HepG2 (cell line): ENCODE results near the gene FOXK2. TPM values are rescaled to one million over a fixed set of nuclear protein-coding genes. Genes with fewer than 3 reads are reported as not detected.

Experiments used
- ATAC-seq: fragments of 200-7000 bp; cut with Tn5 transposase; 3 replicates; pipeline ENCODE4 v1.9.1; 2020; ENCODE audit warnings: mild to moderate bottlenecking, moderate library complexity
- BruUV-seq: library from RNA; stranded (reverse); fragments of 400-500 nt; replicated peaks from 2 replicates; lab custom pipeline; 2021; lab: Mats Ljungman, UMichigan
- CTCF ChIA-PET: fragments of 300-600 bp; formaldehyde crosslinking; extraction: SDS; loops from one replicate; lab custom pipeline; 2021; ENCODE audit warnings: low total read pairs, inconsistent platforms, low intra/inter-chr PET ratio; lab: Yijun Ruan, JAX
- POLR2A ChIA-PET: fragments of 350-600 bp; sonication (Branson Sonifier 250); formaldehyde crosslinking; loops from one replicate; lab custom pipeline; 2020; ENCODE audit warnings: antibody characterized with exemption, inconsistent platforms; lab: Yijun Ruan, JAX
- DNase-seq: peaks from one replicate; pipeline ENCODE4 v3.0.0-alpha.2; 2015; ENCODE audit warnings: low spot score
- FAIRE-seq: peaks from 3 replicates; lab custom pipeline; 2011; peaks lifted over from hg19 to GRCh38; lab: Jason Lieb, UNC
- H2AFZ ChIP-seq: one replicate; pipeline ENCODE4 v1.6.1; 2011; ENCODE audit warnings: low read length, inconsistent platforms
- H3K27ac ChIP-seq: fragments of 300-600 bp; 3 replicates; pipeline ENCODE4 v1.8.0; 2011; ENCODE audit warnings: mixed run types, mild to moderate bottlenecking, mixed read lengths, low read length, inconsistent platforms; ENCODE audit not compliant: insufficient read depth; ENCODE audit errors: extremely low read length
- H3K27me3 ChIP-seq, 2 experiments: fragments of 200-600 bp in 1 of 2; 2 replicates in 1 of 2; 3 replicates in 1 of 2; pipeline versions ENCODE4 v1.6.0 to v1.8.0; 2011; ENCODE audit warnings: low read length in 2 of 2, mild to moderate bottlenecking in 2 of 2, moderate library complexity in 2 of 2, inconsistent platforms in 1 of 2; ENCODE audit not compliant: insufficient read depth in 2 of 2, control insufficient read depth in 1 of 2
- H3K36me3 ChIP-seq, 2 experiments: fragments of 200-600 bp in 1 of 2; replicated peaks in 1 of 2; 2 replicates in 1 of 2; 3 replicates in 1 of 2; pipeline versions ENCODE4 v1.5.1 to v1.8.0; 2011; ENCODE audit warnings: low read length in 2 of 2, inconsistent platforms in 1 of 2; ENCODE audit not compliant: insufficient read depth in 2 of 2, control insufficient read depth in 1 of 2
- H3K4me1 ChIP-seq: 2 replicates; pipeline ENCODE4 v1.5.1; 2012; ENCODE audit warnings: low read length, inconsistent platforms; ENCODE audit not compliant: insufficient read depth
- H3K4me2 ChIP-seq: 2 replicates; pipeline ENCODE4 v1.6.0; 2011; ENCODE audit warnings: low read depth, low read length, inconsistent platforms
- H3K4me3 ChIP-seq, 3 experiments: fragments of 200-600 bp in 1 of 3; sonication (generic), shearing (Covaris generic) in 1 of 3; replicated peaks in 1 of 3; 2 replicates each; pipeline ENCODE4 v1.5.1; 2011 to 2016; ENCODE audit warnings: low read length in 3 of 3, inconsistent platforms in 2 of 3, low read depth in 2 of 3, mild to moderate bottlenecking in 2 of 3, control low read depth in 1 of 3, mixed read lengths in 1 of 3; ENCODE audit not compliant: insufficient read depth in 1 of 3
- H3K79me2 ChIP-seq: one replicate; pipeline ENCODE4 v1.6.1; 2011; ENCODE audit warnings: low read length, inconsistent platforms; ENCODE audit not compliant: insufficient read depth
- H3K9ac ChIP-seq: 2 replicates; pipeline ENCODE4 v1.6.0; 2011; ENCODE audit warnings: mild to moderate bottlenecking, low read depth, low read length, inconsistent platforms; ENCODE audit not compliant: insufficient read depth
- H3K9me3 ChIP-seq: 2 replicates; pipeline ENCODE4 v1.5.1; 2012; ENCODE audit warnings: mild to moderate bottlenecking, low read length
- H4K20me1 ChIP-seq: 2 replicates; pipeline ENCODE4 v1.6.0; 2011; ENCODE audit warnings: inconsistent platforms, mild to moderate bottlenecking, low read length, moderate library complexity; ENCODE audit not compliant: insufficient read depth
- CHD2 ChIP-seq: IDR thresholded peaks from 2 replicates; pipeline ENCODE4 v1.6.1; 2011; ENCODE audit warnings: low read depth, low read length, improper control_type of control experiment
- FOXC1 ChIP-seq: sonication (generic); formaldehyde crosslinking; IDR thresholded peaks from 2 replicates; pipeline ENCODE4 v1.8.0; 2022; ENCODE audit warnings: mild to moderate bottlenecking, missing genetic modification reagents, borderline replicate concordance
- NBN ChIP-seq: fragments of 450-650 bp; conservative IDR thresholded peaks from 2 replicates; pipeline ENCODE4 v1.6.1; 2017
- NONO ChIP-seq, 2 experiments: fragments of 450-650 bp in 1 of 2; sonication (generic) in 1 of 2; formaldehyde crosslinking in 1 of 2; IDR thresholded peaks in 1 of 2; conservative IDR thresholded peaks in 1 of 2; 2 replicates each; pipeline versions ENCODE4 v1.6.1 to v1.8.0; 2017 to 2022; ENCODE audit warnings: mild to moderate bottlenecking in 1 of 2, missing genetic modification reagents in 1 of 2, moderate library complexity in 1 of 2
- NR2F6 ChIP-seq, 2 experiments: IDR thresholded peaks; 2 replicates each; pipeline ENCODE4 v1.6.1; 2016; ENCODE audit warnings: antibody characterized with exemption in 1 of 2, mild to moderate bottlenecking in 1 of 2
- SALL1 ChIP-seq: sonication (generic); formaldehyde crosslinking; IDR thresholded peaks from 2 replicates; pipeline ENCODE4 v1.8.0; 2022; ENCODE audit warnings: mild to moderate bottlenecking, missing genetic modification reagents
- ZNF337 ChIP-seq: sonication (generic); formaldehyde crosslinking; IDR thresholded peaks from 2 replicates; pipeline ENCODE4 v1.5.1; 2020; ENCODE audit warnings: missing genetic modification reagents, low read depth, mild to moderate bottlenecking, borderline replicate concordance
- ZNF550 ChIP-seq: sonication (generic); formaldehyde crosslinking; IDR thresholded peaks from 2 replicates; pipeline ENCODE4 v1.4.0; 2020; ENCODE audit warnings: mild to moderate bottlenecking, missing genetic modification reagents, borderline replicate concordance
- ZNF557 ChIP-seq: sonication (generic); formaldehyde crosslinking; IDR thresholded peaks from 2 replicates; pipeline ENCODE4 v1.4.0; 2020; ENCODE audit warnings: missing genetic modification reagents
- ZNF615 ChIP-seq: sonication (generic); formaldehyde crosslinking; IDR thresholded peaks from 2 replicates; pipeline ENCODE4 v1.5.0; 2020; ENCODE audit warnings: mild to moderate bottlenecking, missing genetic modification reagents, borderline replicate concordance
- ZNF670 ChIP-seq: sonication (generic); formaldehyde crosslinking; IDR thresholded peaks from 2 replicates; pipeline ENCODE4 v1.8.0; 2022; ENCODE audit warnings: mild to moderate bottlenecking, missing genetic modification reagents, borderline replicate concordance
- ZNF672 ChIP-seq: sonication (generic); formaldehyde crosslinking; IDR thresholded peaks from 2 replicates; pipeline ENCODE4 v1.8.1; 2022; ENCODE audit warnings: missing genetic modification reagents
- WGBS: methylation state at CpG from one replicate; pipeline ENCODE4 v1.1.6; 2017; ENCODE audit warnings: low lambda C conversion rate; 5-methylcytosine and 5-hydroxymethylcytosine counted together
- in situ Hi-C: cut with HindIII; loops from 2 replicates; pipeline ENCODE4 v1.10.0; 2017; ENCODE audit warnings: low pct_unique_long_range_greater_than_20kb; ENCODE audit not compliant: extremely low pct_ligation_motif_present
- intact Hi-C: fragments of 100-400 bp; cut with micrococcal nuclease; formaldehyde crosslinking; loops from one replicate; pipeline ENCODE4 v1.10.0; 2022; ENCODE audit not compliant: unreplicated experiment
- polyA plus RNA-seq, 8 experiments: library from polyadenylated mRNA; depleted of rRNA in 3 of 8; stranded (reverse) in 7 of 8; unstranded in 1 of 8; fragments of >200 nt; fragmentation: Illumina TruSeq in 4 of 8; extraction: Trizol in 4 of 8; gene quantifications; 2 replicates each; pipeline versions ENCODE4 v1.2.1 to v1.2.3, GENCODE V29; 2011 to 2016; ENCODE audit warnings: low read depth in 4 of 8, missing spikeins in 1 of 8, mixed read lengths in 1 of 8; ENCODE audit not compliant: insufficient read depth in 1 of 8
- total RNA-seq, 5 experiments: library from RNA; depleted of rRNA; stranded (reverse); fragments of >200 nt; fragmentation: Illumina TruSeq; extraction: Trizol; gene quantifications; 2 replicates each; pipeline ENCODE4 v1.2.3, GENCODE V29; 2016; ENCODE audit warnings: low read depth in 1 of 5
- TF ChIP-seq, protein P1 (sequence below): sonication (generic); formaldehyde crosslinking; IDR thresholded peaks from 2 replicates; pipeline ENCODE4 v1.9.0; 2022; ENCODE audit warnings: low read depth, missing genetic modification reagents
- TF ChIP-seq, protein P2 (sequence below): sonication (generic); formaldehyde crosslinking; IDR thresholded peaks from 2 replicates; pipeline ENCODE4 v1.4.0; 2020; ENCODE audit warnings: mild to moderate bottlenecking, missing genetic modification reagents
- TF ChIP-seq, protein P3 (sequence below): sonication (generic); formaldehyde crosslinking; IDR thresholded peaks from 2 replicates; pipeline ENCODE4 v1.5.0; 2020; ENCODE audit warnings: mild to moderate bottlenecking, missing genetic modification reagents

Gene FOXK2
- total and polyA plus RNA-seq, 2 of the 13 experiments (the other 11 are each of a cell fraction or from before 2014, with no cell fraction given): 67.1 to 67.2 TPM

DNA sequence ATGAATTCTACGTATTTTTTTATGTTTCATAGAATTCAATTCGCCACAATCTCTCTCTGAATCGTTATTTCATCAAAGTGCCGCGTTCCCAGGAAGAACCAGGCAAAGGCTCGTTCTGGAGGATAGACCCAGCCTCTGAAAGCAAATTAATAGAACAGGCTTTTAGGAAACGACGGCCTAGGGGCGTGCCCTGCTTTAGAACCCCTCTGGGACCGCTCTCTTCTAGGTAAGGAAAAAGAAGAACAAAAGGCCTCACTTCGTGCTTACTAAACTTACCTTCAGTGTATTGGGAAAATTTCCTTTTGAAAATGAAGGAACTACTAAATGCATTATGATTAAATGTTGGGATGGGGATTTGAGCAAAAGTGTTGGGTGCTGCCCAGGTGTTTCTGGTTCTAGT is 63.2 kb downstream of the FOXK2 start:
- Histone ChIP-seq H2AFZ (no peak overlapping the region), H3K27me3 (no peaks in the 10 kb centered on the region), H3K9ac (no peak overlapping the region), H3K4me1 (no peaks in the 10 kb centered on the region), H3K27ac (no peak overlapping the region), H3K36me3 (peaks cover 42 to 77% of the 10 kb centered on the region in 2 experiments), H3K4me3 (no peak overlapping the region), H4K20me1 (no peaks in the 10 kb centered on the region), H3K4me2 (no peak overlapping the region), H3K9me3 (no peaks in the 10 kb centered on the region), H3K79me2 (peaks cover 16% of the 10 kb centered on the region)
- DNase-seq (no peak), ATAC-seq (no peak), FAIRE-seq (peak; percentile 18)
- in situ Hi-C loops: no loop called here
- TF ChIP-seq NBN (no peak), ZNF337 (no peak), ZNF550 (CRISPR knock-in tag) (no peak), NONO (IDR thresholded peaks at IDR 0.05) (no peak), NONO (CRISPR knock-in tag; conservative IDR thresholded peaks at IDR 0.05) (no peak), ZNF615 (CRISPR knock-in tag) (no peak), ZNF670 (CRISPR knock-in tag) (no peak), NR2F6 (IDR thresholded peaks at IDR 0.05) (no peak), NR2F6 (CRISPR knock-in tag; IDR thresholded peaks at IDR 0.05) (no peak), ZNF672 (no peak), ZNF557 (no peak), CHD2 (no peak), FOXC1 (CRISPR knock-in tag) (no peak), SALL1 (CRISPR knock-in tag) (no peak)
- TF ChIP-seq, protein P1, sequence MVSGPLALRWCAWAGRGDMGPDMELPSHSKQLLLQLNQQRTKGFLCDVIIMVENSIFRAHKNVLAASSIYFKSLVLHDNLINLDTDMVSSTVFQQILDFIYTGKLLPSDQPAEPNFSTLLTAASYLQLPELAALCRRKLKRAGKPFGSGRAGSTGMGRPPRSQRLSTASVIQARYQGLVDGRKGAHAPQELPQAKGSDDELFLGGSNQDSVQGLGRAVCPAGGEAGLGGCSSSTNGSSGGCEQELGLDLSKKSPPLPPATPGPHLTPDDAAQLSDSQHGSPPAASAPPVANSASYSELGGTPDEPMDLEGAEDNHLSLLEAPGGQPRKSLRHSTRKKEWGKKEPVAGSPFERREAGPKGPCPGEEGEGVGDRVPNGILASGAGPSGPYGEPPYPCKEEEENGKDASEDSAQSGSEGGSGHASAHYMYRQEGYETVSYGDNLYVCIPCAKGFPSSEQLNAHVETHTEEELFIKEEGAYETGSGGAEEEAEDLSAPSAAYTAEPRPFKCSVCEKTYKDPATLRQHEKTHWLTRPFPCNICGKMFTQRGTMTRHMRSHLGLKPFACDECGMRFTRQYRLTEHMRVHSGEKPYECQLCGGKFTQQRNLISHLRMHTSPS (CRISPR knock-in tag): no peak
- TF ChIP-seq, protein P2, sequence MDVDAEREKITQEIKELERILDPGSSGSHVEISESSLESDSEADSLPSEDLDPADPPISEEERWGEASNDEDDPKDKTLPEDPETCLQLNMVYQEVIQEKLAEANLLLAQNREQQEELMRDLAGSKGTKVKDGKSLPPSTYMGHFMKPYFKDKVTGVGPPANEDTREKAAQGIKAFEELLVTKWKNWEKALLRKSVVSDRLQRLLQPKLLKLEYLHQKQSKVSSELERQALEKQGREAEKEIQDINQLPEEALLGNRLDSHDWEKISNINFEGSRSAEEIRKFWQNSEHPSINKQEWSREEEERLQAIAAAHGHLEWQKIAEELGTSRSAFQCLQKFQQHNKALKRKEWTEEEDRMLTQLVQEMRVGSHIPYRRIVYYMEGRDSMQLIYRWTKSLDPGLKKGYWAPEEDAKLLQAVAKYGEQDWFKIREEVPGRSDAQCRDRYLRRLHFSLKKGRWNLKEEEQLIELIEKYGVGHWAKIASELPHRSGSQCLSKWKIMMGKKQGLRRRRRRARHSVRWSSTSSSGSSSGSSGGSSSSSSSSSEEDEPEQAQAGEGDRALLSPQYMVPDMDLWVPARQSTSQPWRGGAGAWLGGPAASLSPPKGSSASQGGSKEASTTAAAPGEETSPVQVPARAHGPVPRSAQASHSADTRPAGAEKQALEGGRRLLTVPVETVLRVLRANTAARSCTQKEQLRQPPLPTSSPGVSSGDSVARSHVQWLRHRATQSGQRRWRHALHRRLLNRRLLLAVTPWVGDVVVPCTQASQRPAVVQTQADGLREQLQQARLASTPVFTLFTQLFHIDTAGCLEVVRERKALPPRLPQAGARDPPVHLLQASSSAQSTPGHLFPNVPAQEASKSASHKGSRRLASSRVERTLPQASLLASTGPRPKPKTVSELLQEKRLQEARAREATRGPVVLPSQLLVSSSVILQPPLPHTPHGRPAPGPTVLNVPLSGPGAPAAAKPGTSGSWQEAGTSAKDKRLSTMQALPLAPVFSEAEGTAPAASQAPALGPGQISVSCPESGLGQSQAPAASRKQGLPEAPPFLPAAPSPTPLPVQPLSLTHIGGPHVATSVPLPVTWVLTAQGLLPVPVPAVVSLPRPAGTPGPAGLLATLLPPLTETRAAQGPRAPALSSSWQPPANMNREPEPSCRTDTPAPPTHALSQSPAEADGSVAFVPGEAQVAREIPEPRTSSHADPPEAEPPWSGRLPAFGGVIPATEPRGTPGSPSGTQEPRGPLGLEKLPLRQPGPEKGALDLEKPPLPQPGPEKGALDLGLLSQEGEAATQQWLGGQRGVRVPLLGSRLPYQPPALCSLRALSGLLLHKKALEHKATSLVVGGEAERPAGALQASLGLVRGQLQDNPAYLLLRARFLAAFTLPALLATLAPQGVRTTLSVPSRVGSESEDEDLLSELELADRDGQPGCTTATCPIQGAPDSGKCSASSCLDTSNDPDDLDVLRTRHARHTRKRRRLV (CRISPR knock-in tag): no peak
- TF ChIP-seq, protein P3, sequence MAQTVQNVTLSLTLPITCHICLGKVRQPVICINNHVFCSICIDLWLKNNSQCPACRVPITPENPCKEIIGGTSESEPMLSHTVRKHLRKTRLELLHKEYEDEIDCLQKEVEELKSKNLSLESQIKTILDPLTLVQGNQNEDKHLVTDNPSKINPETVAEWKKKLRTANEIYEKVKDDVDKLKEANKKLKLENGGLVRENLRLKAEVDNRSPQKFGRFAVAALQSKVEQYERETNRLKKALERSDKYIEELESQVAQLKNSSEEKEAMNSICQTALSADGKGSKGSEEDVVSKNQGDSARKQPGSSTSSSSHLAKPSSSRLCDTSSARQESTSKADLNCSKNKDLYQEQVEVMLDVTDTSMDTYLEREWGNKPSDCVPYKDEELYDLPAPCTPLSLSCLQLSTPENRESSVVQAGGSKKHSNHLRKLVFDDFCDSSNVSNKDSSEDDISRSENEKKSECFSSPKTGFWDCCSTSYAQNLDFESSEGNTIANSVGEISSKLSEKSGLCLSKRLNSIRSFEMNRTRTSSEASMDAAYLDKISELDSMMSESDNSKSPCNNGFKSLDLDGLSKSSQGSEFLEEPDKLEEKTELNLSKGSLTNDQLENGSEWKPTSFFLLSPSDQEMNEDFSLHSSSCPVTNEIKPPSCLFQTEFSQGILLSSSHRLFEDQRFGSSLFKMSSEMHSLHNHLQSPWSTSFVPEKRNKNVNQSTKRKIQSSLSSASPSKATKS (CRISPR knock-in tag): no peak
- intact Hi-C loops: no loop called here
- ChIA-PET CTCF (no interaction called here), POLR2A (no interaction called here)
- no TSS peak for BruUV-seq
- WGBS: 97% methylated on average over 11 of the region's 11 CpGs
